HepG2 (cell line): ENCODE measurements around the gene SPACDR. TPM values are rescaled to one million over a fixed set of nuclear protein-coding genes. Genes with fewer than 3 reads are reported as not detected.
A peak's percentile ranks its signal among the peaks of the same experiment; 100 is the strongest.

Source experiments
- DDIT3 ChIP-seq: sonication (generic); formaldehyde crosslinking; IDR thresholded peaks from 2 replicates; pipeline ENCODE4 v1.4.0; 2020; ENCODE audit warnings: mild to moderate bottlenecking, missing genetic modification reagents
- E2F5 ChIP-seq: sonication (generic); formaldehyde crosslinking; conservative IDR thresholded peaks from 2 replicates; pipeline ENCODE4 v1.4.0; 2020; ENCODE audit warnings: missing genetic modification reagents
- FOXK2 ChIP-seq: fragments of 450-650 bp; IDR thresholded peaks from 2 replicates; pipeline ENCODE4 v1.6.1; 2016
- HMG20A ChIP-seq: IDR thresholded peaks from 2 replicates; pipeline ENCODE4 v1.6.1; 2016; ENCODE audit warnings: borderline replicate concordance
- HNF4G ChIP-seq, 2 experiments: sonication (generic) in 1 of 2; formaldehyde crosslinking in 1 of 2; IDR thresholded peaks; 2 replicates each; pipeline versions ENCODE4 v1.4.0 to v1.6.1; 2011 to 2020; ENCODE audit warnings: borderline replicate concordance in 2 of 2, low read depth in 2 of 2, mild to moderate bottlenecking in 2 of 2, low read length in 1 of 2, missing genetic modification reagents in 1 of 2, moderate library complexity in 1 of 2
- MYC ChIP-seq: sonication (generic); formaldehyde crosslinking; IDR thresholded peaks from 2 replicates; pipeline ENCODE4 v1.9.0; 2021; ENCODE audit warnings: missing genetic modification reagents, borderline replicate concordance
- PAWR ChIP-seq: sonication (generic); formaldehyde crosslinking; IDR thresholded peaks from 2 replicates; pipeline ENCODE4 v1.4.0; 2020; ENCODE audit warnings: missing genetic modification reagents, mild to moderate bottlenecking, borderline replicate concordance
- PITX1 ChIP-seq: sonication (generic); formaldehyde crosslinking; IDR thresholded peaks from 2 replicates; pipeline ENCODE4 v1.5.1; 2020; ENCODE audit warnings: mild to moderate bottlenecking, missing genetic modification reagents
- TSC22D2 ChIP-seq: sonication (generic); formaldehyde crosslinking; IDR thresholded peaks from 2 replicates; pipeline ENCODE4 v1.5.1; 2020; ENCODE audit warnings: missing genetic modification reagents, mild to moderate bottlenecking, borderline replicate concordance
- UBTF ChIP-seq: sonication (generic); formaldehyde crosslinking; IDR thresholded peaks from 2 replicates; pipeline ENCODE4 v1.4.0; 2020; ENCODE audit warnings: mild to moderate bottlenecking, missing genetic modification reagents
- ZBTB42 ChIP-seq: sonication (generic); formaldehyde crosslinking; IDR thresholded peaks from 2 replicates; pipeline ENCODE4 v1.5.0; 2020; ENCODE audit warnings: mild to moderate bottlenecking, missing genetic modification reagents
- ZFAT ChIP-seq: sonication (generic); formaldehyde crosslinking; conservative IDR thresholded peaks from 2 replicates; pipeline ENCODE4 v1.8.1; 2023; ENCODE audit warnings: missing genetic modification reagents, inconsistent platforms
- ZFP37 ChIP-seq: sonication (generic); formaldehyde crosslinking; IDR thresholded peaks from 2 replicates; pipeline ENCODE4 v1.4.0; 2020; ENCODE audit warnings: missing genetic modification reagents, borderline replicate concordance
- ZNF326 ChIP-seq: sonication (generic); formaldehyde crosslinking; IDR thresholded peaks from 2 replicates; pipeline ENCODE4 v1.4.0; 2020; ENCODE audit warnings: missing genetic modification reagents, borderline replicate concordance
- ZNF543 ChIP-seq: sonication (generic); formaldehyde crosslinking; IDR thresholded peaks from 2 replicates; pipeline ENCODE4 v1.4.0; 2020; ENCODE audit warnings: mild to moderate bottlenecking, missing genetic modification reagents
- ZNF674 ChIP-seq: sonication (generic); formaldehyde crosslinking; IDR thresholded peaks from 2 replicates; pipeline ENCODE4 v1.5.0; 2020; ENCODE audit warnings: low read depth, mild to moderate bottlenecking, missing genetic modification reagents
- polyA plus RNA-seq, 8 experiments: library from polyadenylated mRNA; depleted of rRNA in 3 of 8; stranded (reverse) in 7 of 8; unstranded in 1 of 8; fragments of >200 nt; fragmentation: Illumina TruSeq in 4 of 8; extraction: Trizol in 4 of 8; gene quantifications; 2 replicates each; pipeline versions ENCODE4 v1.2.1 to v1.2.3, GENCODE V29; 2011 to 2016; ENCODE audit warnings: low read depth in 4 of 8, missing spikeins in 1 of 8, mixed read lengths in 1 of 8; ENCODE audit not compliant: insufficient read depth in 1 of 8
- total RNA-seq, 5 experiments: library from RNA; depleted of rRNA; stranded (reverse); fragments of >200 nt; fragmentation: Illumina TruSeq; extraction: Trizol; gene quantifications; 2 replicates each; pipeline ENCODE4 v1.2.3, GENCODE V29; 2016; ENCODE audit warnings: low read depth in 1 of 5
- TF ChIP-seq, protein P1 (sequence below): sonication (generic); formaldehyde crosslinking; IDR thresholded peaks from 2 replicates; pipeline ENCODE4 v1.5.1; 2020; ENCODE audit warnings: mild to moderate bottlenecking, moderate library complexity, missing genetic modification reagents
- TF ChIP-seq, protein P2 (sequence below): sonication (generic); formaldehyde crosslinking; IDR thresholded peaks from 2 replicates; pipeline ENCODE4 v1.4.0; 2020; ENCODE audit warnings: missing genetic modification reagents

The SPACDR gene
- total and polyA plus RNA-seq, 2 of the 13 experiments (the other 11 are each of a cell fraction or from before 2014, with no cell fraction given): 0.41 TPM; not detected in 1

- TF ChIP-seq, protein P1, sequence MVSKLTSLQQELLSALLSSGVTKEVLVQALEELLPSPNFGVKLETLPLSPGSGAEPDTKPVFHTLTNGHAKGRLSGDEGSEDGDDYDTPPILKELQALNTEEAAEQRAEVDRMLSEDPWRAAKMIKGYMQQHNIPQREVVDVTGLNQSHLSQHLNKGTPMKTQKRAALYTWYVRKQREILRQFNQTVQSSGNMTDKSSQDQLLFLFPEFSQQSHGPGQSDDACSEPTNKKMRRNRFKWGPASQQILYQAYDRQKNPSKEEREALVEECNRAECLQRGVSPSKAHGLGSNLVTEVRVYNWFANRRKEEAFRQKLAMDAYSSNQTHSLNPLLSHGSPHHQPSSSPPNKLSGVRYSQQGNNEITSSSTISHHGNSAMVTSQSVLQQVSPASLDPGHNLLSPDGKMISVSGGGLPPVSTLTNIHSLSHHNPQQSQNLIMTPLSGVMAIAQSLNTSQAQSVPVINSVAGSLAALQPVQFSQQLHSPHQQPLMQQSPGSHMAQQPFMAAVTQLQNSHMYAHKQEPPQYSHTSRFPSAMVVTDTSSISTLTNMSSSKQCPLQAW: no peak
- no peak for TF ChIP-seq PITX1 (CRISPR knock-in tag)
- no peak for TF ChIP-seq PAWR (CRISPR knock-in tag)
- no peak for TF ChIP-seq HNF4G (IDR thresholded peaks at IDR 0.05; ENCODE audit: borderline replicate concordance, low read depth, low read length)
- TF ChIP-seq HNF4G (CRISPR knock-in tag; IDR thresholded peaks at IDR 0.05; ENCODE audit: borderline replicate concordance, low read depth): no peak
- no peak for TF ChIP-seq ZNF326 (CRISPR knock-in tag)
- no peak for TF ChIP-seq ZBTB42 (CRISPR knock-in tag)
- no peak for TF ChIP-seq DDIT3 (CRISPR knock-in tag)
- TF ChIP-seq, protein P2, sequence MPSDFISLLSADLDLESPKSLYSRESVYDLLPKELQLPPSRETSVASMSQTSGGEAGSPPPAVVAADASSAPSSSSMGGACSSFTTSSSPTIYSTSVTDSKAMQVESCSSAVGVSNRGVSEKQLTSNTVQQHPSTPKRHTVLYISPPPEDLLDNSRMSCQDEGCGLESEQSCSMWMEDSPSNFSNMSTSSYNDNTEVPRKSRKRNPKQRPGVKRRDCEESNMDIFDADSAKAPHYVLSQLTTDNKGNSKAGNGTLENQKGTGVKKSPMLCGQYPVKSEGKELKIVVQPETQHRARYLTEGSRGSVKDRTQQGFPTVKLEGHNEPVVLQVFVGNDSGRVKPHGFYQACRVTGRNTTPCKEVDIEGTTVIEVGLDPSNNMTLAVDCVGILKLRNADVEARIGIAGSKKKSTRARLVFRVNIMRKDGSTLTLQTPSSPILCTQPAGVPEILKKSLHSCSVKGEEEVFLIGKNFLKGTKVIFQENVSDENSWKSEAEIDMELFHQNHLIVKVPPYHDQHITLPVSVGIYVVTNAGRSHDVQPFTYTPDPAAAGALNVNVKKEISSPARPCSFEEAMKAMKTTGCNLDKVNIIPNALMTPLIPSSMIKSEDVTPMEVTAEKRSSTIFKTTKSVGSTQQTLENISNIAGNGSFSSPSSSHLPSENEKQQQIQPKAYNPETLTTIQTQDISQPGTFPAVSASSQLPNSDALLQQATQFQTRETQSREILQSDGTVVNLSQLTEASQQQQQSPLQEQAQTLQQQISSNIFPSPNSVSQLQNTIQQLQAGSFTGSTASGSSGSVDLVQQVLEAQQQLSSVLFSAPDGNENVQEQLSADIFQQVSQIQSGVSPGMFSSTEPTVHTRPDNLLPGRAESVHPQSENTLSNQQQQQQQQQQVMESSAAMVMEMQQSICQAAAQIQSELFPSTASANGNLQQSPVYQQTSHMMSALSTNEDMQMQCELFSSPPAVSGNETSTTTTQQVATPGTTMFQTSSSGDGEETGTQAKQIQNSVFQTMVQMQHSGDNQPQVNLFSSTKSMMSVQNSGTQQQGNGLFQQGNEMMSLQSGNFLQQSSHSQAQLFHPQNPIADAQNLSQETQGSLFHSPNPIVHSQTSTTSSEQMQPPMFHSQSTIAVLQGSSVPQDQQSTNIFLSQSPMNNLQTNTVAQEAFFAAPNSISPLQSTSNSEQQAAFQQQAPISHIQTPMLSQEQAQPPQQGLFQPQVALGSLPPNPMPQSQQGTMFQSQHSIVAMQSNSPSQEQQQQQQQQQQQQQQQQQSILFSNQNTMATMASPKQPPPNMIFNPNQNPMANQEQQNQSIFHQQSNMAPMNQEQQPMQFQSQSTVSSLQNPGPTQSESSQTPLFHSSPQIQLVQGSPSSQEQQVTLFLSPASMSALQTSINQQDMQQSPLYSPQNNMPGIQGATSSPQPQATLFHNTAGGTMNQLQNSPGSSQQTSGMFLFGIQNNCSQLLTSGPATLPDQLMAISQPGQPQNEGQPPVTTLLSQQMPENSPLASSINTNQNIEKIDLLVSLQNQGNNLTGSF (CRISPR knock-in tag): no peak
- TF ChIP-seq ZFP37: no peak
- TF ChIP-seq HMG20A (CRISPR knock-in tag): no peak; the same call in 1 of the 2 replicates
- TF ChIP-seq ZNF674 (CRISPR knock-in tag): no peak
- TF ChIP-seq ZFAT: no peak
- TF ChIP-seq TSC22D2 (CRISPR knock-in tag): peak; percentile 74; the same call in 1 of the 2 replicates
- TF ChIP-seq FOXK2: no peak
- peak; percentile 69 for TF ChIP-seq UBTF (CRISPR knock-in tag)
- peak; percentile 69; the same call in 1 of the 2 replicates for TF ChIP-seq MYC (CRISPR knock-in tag)
- TF ChIP-seq ZNF543 (CRISPR knock-in tag): no peak
- TF ChIP-seq E2F5 (CRISPR knock-in tag): no peak
Measured at GRCh38 chr7:100493476-100494264, 29.6 kb upstream of the SPACDR start (continued).
